HL-60 (cell line): ENCODE results near the gene ANP32A.

Experiments
- CTCF ChIP-seq: IDR thresholded peaks from one replicate; pipeline ENCODE4 v1.5.1; 2011; ENCODE audit warnings: low read length, control low read depth, inconsistent platforms; ENCODE audit not compliant: insufficient read depth
- POLR2AphosphoS5 ChIP-seq: IDR thresholded peaks from 2 replicates; pipeline ENCODE4 v1.6.1; 2012; ENCODE audit warnings: low read depth

DNA sequence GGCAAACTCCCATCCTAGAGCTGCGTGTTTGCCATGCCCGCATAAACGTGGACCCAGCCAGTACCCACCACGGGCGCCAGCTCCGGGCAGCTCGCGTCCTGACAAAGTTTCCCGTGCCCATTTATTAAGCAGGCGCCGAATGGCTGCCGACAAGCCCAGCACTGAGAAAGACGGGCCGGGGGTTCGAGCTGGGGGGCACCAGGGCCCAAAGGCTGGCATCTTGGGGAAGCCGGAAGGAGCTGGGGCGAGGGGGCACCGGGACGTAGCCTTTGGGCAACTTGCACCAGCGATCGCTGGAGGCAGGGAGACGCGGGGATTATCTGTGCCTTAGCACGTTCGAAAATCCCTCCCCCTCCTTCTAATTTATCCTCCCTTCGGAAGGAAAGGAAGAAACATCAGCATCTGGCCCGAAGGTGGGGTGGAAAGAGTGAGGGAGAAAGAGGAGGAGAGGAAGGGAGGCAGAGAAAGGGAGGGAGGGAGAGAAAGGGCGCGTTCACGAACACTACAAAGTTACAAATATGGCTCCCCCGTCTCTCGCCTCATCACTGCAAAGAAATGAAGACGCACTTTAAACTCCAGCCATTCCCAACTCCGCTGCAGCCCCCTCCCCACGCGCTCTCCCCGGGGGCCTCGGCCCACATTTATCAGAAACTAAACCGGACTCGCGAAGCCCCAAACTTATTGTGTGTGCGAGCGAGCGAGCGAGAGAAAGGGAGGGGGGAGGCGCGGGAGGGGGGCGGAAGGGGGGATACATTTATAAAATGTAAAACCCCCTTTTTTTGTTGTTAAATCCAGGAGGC is 1.0 kb downstream of the ANP32A start:
- TF ChIP-seq CTCF (no peak), POLR2AphosphoS5 (peak; percentile 16; the same call in 1 of the 2 replicates)
